Measurements from ENCODE around the gene RESF1.

- TF ChIP-seq CTCF (IDR thresholded peaks at IDR 0.05): no peak
- no peak for TF ChIP-seq POLR2A (IDR thresholded peaks at IDR 0.05)
These were observed 5.1 kb downstream of the RESF1 start for GRCh38 chr12:31964280-31964679.

All from lower leg skin (tissue), 3 donors.